Measurements from ENCODE around the gene PTPN3.
"Not testable (repeated sequence)": the region's sequence is repeated elsewhere in the genome, so short reads cannot be mapped to it uniquely, and the experiment has no call there.

Gene PTPN3

GRCh38 chr9:109342878-109343277, 155.2 kb downstream of the PTPN3 start:
- no peaks in the 10 kb centered on the region for H3K9me3 Mint-ChIP-seq
- peaks cover 2% of the 10 kb centered on the region for H3K27me3 Mint-ChIP-seq (ENCODE audit: low read depth)
- no peak overlapping the region for H3K4me3 Mint-ChIP-seq
- H3K27ac Mint-ChIP-seq = no peak overlapping the region
- H3K36me3 Mint-ChIP-seq (ENCODE audit: low read depth) = no peaks in the 10 kb centered on the region
- no peak for DNase-seq (ENCODE audit: low spot score)
- no peaks in the 10 kb centered on the region for H3K4me1 Mint-ChIP-seq (ENCODE audit: low read depth)

- no peak overlapping the region for H3K27ac Mint-ChIP-seq
- no peak overlapping the region for H3K4me3 Mint-ChIP-seq
- H3K36me3 Mint-ChIP-seq (ENCODE audit: low read depth) = no peaks in the 10 kb centered on the region
- H3K4me1 Mint-ChIP-seq (ENCODE audit: low read depth) = no peaks in the 10 kb centered on the region
- peaks cover 2% of the 10 kb centered on the region for H3K27me3 Mint-ChIP-seq (ENCODE audit: low read depth)
- DNase-seq (ENCODE audit: low spot score) = no peak
- no peaks in the 10 kb centered on the region for H3K9me3 Mint-ChIP-seq
These were observed 156.5 kb downstream of the PTPN3 start for GRCh38 chr9:109341561-109341960.

DNA sequence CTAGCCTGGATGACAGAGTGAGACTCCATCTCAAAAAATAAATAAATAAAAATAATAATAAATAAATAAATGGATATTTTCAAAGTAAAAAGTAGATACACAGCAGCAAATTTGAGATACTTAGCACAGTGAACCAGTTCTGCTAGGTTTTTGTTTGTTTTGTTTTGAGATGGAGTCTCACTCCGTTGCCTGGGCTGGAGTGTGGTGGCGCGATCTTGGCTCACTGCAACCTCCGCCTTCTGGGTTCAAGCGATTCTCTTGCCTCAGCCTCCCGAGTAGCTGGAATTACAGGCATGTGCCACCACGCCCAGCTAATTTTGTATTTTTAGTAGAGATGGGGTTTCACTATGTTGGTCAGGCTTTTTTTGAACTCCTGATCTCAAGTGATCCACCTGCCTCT, 157.1 kb downstream of the PTPN3 start:
- H3K27me3 Mint-ChIP-seq (ENCODE audit: low read depth); DNase-seq (ENCODE audit: low spot score); H3K4me3 Mint-ChIP-seq; H3K4me1 Mint-ChIP-seq (ENCODE audit: low read depth); H3K27ac Mint-ChIP-seq; H3K36me3 Mint-ChIP-seq (ENCODE audit: low read depth); H3K9me3 Mint-ChIP-seq: not testable (repeated sequence)

- no peaks in the 10 kb centered on the region for H3K4me1 Mint-ChIP-seq (ENCODE audit: low read depth)
- DNase-seq (ENCODE audit: low spot score) = no peak
- no peak overlapping the region for H3K4me3 Mint-ChIP-seq
- H3K9me3 Mint-ChIP-seq = no peaks in the 10 kb centered on the region
- H3K36me3 Mint-ChIP-seq (ENCODE audit: low read depth) = no peaks in the 10 kb centered on the region
- no peak overlapping the region for H3K27ac Mint-ChIP-seq
- H3K27me3 Mint-ChIP-seq (ENCODE audit: low read depth) = peaks cover 13% of the 10 kb centered on the region
These were observed 161.7 kb downstream of the PTPN3 start for GRCh38 chr9:109336409-109336808.

DNA sequence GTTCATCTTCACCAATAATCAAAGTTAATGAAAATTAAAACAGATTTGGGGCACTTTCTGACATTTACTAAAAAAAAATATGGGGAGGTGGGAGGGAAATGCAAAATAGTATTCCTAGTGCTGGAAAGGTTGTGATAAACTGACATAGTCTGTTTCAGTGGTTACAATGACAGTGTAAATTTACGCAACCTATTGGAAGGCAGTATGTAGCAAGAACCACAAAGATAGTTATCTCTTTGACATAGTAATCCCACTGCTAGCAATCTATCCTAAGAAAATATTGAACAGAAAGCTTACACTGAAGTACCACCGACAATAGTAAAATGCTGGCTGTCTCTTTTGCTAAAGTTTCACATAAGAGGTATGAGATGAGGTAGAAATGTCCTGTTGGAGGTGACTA, 162.2 kb downstream of the PTPN3 start:
- no peaks in the 10 kb centered on the region for H3K36me3 Mint-ChIP-seq (ENCODE audit: low read depth)
- H3K9me3 Mint-ChIP-seq = no peaks in the 10 kb centered on the region
- DNase-seq (ENCODE audit: low spot score) = no peak
- no peaks in the 10 kb centered on the region for H3K4me1 Mint-ChIP-seq (ENCODE audit: low read depth)
- H3K27me3 Mint-ChIP-seq (ENCODE audit: low read depth) = peaks cover 13% of the 10 kb centered on the region
- H3K4me3 Mint-ChIP-seq = no peak overlapping the region
- H3K27ac Mint-ChIP-seq = no peak overlapping the region

DNA sequence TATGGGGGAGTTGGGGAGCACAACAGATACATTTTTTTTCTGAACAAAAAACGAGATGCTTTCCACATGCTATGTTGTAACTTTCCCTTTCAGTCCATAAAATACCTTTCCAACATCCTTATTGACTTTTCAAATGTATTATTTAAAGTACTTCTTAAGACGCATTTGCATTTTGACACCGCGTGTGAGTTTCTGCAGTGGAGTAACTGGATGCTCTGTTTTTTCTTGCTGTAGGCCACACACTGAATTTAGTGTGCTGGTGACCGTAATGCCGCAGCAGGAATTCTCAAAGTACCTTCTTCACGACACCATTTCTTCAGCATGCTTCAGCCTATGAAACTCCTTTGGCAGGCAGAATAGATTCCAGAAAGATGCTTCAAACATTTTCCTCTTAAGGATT, 163.0 kb downstream of the PTPN3 start:
- H3K4me1 Mint-ChIP-seq (ENCODE audit: low read depth) = no peaks in the 10 kb centered on the region
- peaks cover 13% of the 10 kb centered on the region for H3K27me3 Mint-ChIP-seq (ENCODE audit: low read depth)
- H3K9me3 Mint-ChIP-seq = no peaks in the 10 kb centered on the region
- H3K27ac Mint-ChIP-seq = no peak overlapping the region
- no peak overlapping the region for H3K4me3 Mint-ChIP-seq
- no peak for DNase-seq (ENCODE audit: low spot score)
- H3K36me3 Mint-ChIP-seq (ENCODE audit: low read depth) = no peaks in the 10 kb centered on the region

- H3K4me1 Mint-ChIP-seq (ENCODE audit: low read depth) = no peaks in the 10 kb centered on the region
- no peak overlapping the region for H3K27ac Mint-ChIP-seq
- no peaks in the 10 kb centered on the region for H3K36me3 Mint-ChIP-seq (ENCODE audit: low read depth)
- no peak for DNase-seq (ENCODE audit: low spot score)
- H3K27me3 Mint-ChIP-seq (ENCODE audit: low read depth) = peaks cover 19% of the 10 kb centered on the region
- H3K4me3 Mint-ChIP-seq = no peak overlapping the region
- no peaks in the 10 kb centered on the region for H3K9me3 Mint-ChIP-seq
These were observed 166.8 kb downstream of the PTPN3 start for GRCh38 chr9:109331353-109331752.

GRCh38 chr9:109329638-109330258, 168.4 kb downstream of the PTPN3 start:
- DNase-seq (ENCODE audit: low spot score) = no peak
- H3K36me3 Mint-ChIP-seq (ENCODE audit: low read depth) = no peaks in the 10 kb centered on the region
- no peaks in the 10 kb centered on the region for H3K4me1 Mint-ChIP-seq (ENCODE audit: low read depth)
- peaks cover 18% of the 10 kb centered on the region for H3K27me3 Mint-ChIP-seq (ENCODE audit: low read depth)
- H3K9me3 Mint-ChIP-seq = no peaks in the 10 kb centered on the region
- no peak overlapping the region for H3K4me3 Mint-ChIP-seq
- H3K27ac Mint-ChIP-seq = no peak overlapping the region

DNA sequence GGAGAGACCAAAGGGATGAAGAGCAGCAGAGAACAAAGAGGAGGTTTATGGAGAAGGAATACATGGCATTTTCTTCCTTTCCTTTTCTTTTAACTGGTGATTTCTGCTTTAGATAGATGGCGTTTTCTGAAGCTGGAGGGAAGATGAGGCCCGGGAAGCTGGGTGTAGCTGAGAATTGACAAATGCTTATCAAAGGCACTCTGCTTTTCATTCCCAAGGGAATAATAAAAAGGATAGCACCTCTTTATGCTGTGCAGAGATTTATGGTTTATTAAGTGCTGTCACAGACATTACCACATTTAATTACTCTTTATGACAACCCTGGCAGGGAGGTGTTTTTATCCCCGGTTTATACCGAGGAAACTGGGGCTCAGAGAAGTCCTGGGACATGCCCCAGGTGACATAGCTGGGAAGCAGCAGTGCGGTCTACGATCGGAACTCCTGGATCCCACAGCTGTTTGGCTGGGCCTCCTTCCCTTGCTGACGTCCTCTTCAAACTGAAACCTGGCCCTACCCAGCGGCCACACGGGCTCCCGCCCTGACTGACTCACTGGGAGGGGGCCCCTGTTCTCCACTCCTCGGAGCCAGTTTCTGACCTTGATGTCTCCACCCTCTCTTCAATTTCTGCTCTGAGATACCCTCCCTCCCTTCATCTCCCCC, 169.0 kb downstream of the PTPN3 start:
- no peaks in the 10 kb centered on the region for H3K4me1 Mint-ChIP-seq (ENCODE audit: low read depth)
- no peak overlapping the region for H3K27ac Mint-ChIP-seq
- H3K9me3 Mint-ChIP-seq = no peaks in the 10 kb centered on the region
- no peak for DNase-seq (ENCODE audit: low spot score)
- peaks cover 18% of the 10 kb centered on the region for H3K27me3 Mint-ChIP-seq (ENCODE audit: low read depth)
- no peaks in the 10 kb centered on the region for H3K36me3 Mint-ChIP-seq (ENCODE audit: low read depth)
- H3K4me3 Mint-ChIP-seq = no peak overlapping the region
